SK-N-SH (cell line): ENCODE data around the gene DYRK4. TPM values are rescaled to one million over a fixed set of nuclear protein-coding genes. Genes with fewer than 3 reads are reported as not detected.
A peak's percentile ranks its signal among the peaks of the same experiment; 100 is the strongest.
"Not testable (repeated sequence)": the region's sequence is repeated elsewhere in the genome, so short reads cannot be mapped to it uniquely, and the experiment has no call there.

ENCODE experiments used
- CTCF ChIA-PET: fragments of 300-600, 350-600 bp; formaldehyde crosslinking; extraction: SDS; loops from one replicate; lab custom pipeline; 2021; lab: Yijun Ruan, JAX
- POLR2A ChIA-PET: fragments of 350-600 bp; sonication (Branson Sonifier 250); formaldehyde crosslinking; extraction: SDS; loops from one replicate; lab custom pipeline; 2020; ENCODE audit warnings: antibody characterized with exemption, inconsistent platforms; lab: Yijun Ruan, JAX
- DNase-seq: peaks from one replicate; pipeline ENCODE4 v3.0.0; 2012
- H2AFZ ChIP-seq: fragments of 200-600 bp; sonication (generic); 2 replicates; pipeline ENCODE4 v1.8.1; 2016; ENCODE audit warnings: antibody characterized with exemption, mild to moderate bottlenecking, low read depth
- H3F3A ChIP-seq: fragments of 200-600 bp; sonication (generic); replicated peaks from 2 replicates; pipeline ENCODE3; 2016; ENCODE audit warnings: antibody characterized with exemption, mild to moderate bottlenecking; ENCODE audit not compliant: insufficient read depth
- H3K27ac ChIP-seq, 2 experiments: fragments of 200-500 bp in 1 of 2; fragments of 200-600 bp in 1 of 2; sonication (Bioruptor generic) in 1 of 2; sonication (generic), shearing (Covaris generic) in 1 of 2; 2 replicates each; pipeline versions ENCODE4 v1.5.1 to v1.6.1; 2014 to 2016; ENCODE audit warnings: low read depth in 2 of 2, inconsistent platforms in 1 of 2, low read length in 1 of 2, mild to moderate bottlenecking in 1 of 2, mixed read lengths in 1 of 2
- H3K27me3 ChIP-seq: fragments of 200-600 bp; sonication (generic), shearing (Covaris generic); 2 replicates; pipeline ENCODE4 v1.6.1; 2016; ENCODE audit warnings: mixed run types; ENCODE audit not compliant: insufficient read depth
- H3K36me3 ChIP-seq, 2 experiments: fragments of 200-500 bp in 1 of 2; fragments of 200-600 bp in 1 of 2; sonication (Bioruptor generic) in 1 of 2; sonication (generic) in 1 of 2; replicated peaks in 1 of 2; 2 replicates each; pipeline versions ENCODE3 to v1.5.1; 2014 to 2016; ENCODE audit warnings: low read length in 1 of 2, mild to moderate bottlenecking in 1 of 2; ENCODE audit not compliant: insufficient read depth in 2 of 2, control insufficient read depth in 1 of 2
- H3K4me1 ChIP-seq, 2 experiments: fragments of 200-500 bp in 1 of 2; fragments of 200-600 bp in 1 of 2; sonication (Bioruptor generic) in 1 of 2; sonication (generic), shearing (Covaris generic) in 1 of 2; 2 replicates each; pipeline versions ENCODE4 v1.5.1 to v1.6.1; 2014 to 2016; ENCODE audit warnings: low read depth in 1 of 2, low read length in 1 of 2, mixed run types in 1 of 2; ENCODE audit not compliant: insufficient read depth in 2 of 2, control insufficient read depth in 1 of 2
- H3K4me2 ChIP-seq: fragments of 200-600 bp; sonication (generic), shearing (Covaris generic); 2 replicates; pipeline ENCODE4 v1.6.1; 2017; ENCODE audit warnings: mixed run types
- H3K4me3 ChIP-seq, 2 experiments: fragments of 200-500 bp in 1 of 2; fragments of 200-600 bp in 1 of 2; sonication (Bioruptor generic) in 1 of 2; sonication (generic), shearing (Covaris generic) in 1 of 2; 2 replicates each; pipeline versions ENCODE4 v1.5.1 to v1.8.1; 2014 to 2016; ENCODE audit warnings: low read depth in 2 of 2, inconsistent platforms in 1 of 2, low read length in 1 of 2, mild to moderate bottlenecking in 1 of 2, mixed read lengths in 1 of 2, moderate library complexity in 1 of 2
- H3K79me2 ChIP-seq: fragments of 200-600 bp; sonication (generic); 2 replicates; pipeline ENCODE4 v1.8.1; 2017; ENCODE audit warnings: mild to moderate bottlenecking; ENCODE audit not compliant: insufficient read depth
- H3K9ac ChIP-seq: fragments of 200-600 bp; sonication (generic); 2 replicates; pipeline ENCODE4 v1.6.1; 2017; ENCODE audit warnings: mixed run types
- H3K9me2 ChIP-seq: fragments of 200-600 bp; sonication (generic); 2 replicates; pipeline ENCODE4 v1.6.1; 2017; ENCODE audit warnings: mixed run types
- H3K9me3 ChIP-seq: fragments of 200-600 bp; sonication (generic); 2 replicates; pipeline ENCODE4 v1.6.1; 2017; ENCODE audit warnings: mixed run types, mild to moderate bottlenecking, moderate library complexity
- H4K20me1 ChIP-seq: fragments of 200-600 bp; sonication (generic); 2 replicates; pipeline ENCODE4 v1.6.1; 2017; ENCODE audit warnings: mild to moderate bottlenecking, mixed run types; ENCODE audit not compliant: insufficient read depth
- ELF1 ChIP-seq: IDR thresholded peaks from 2 replicates; pipeline ENCODE4 v1.4.0; 2012
- FOSL2 ChIP-seq: IDR thresholded peaks from 2 replicates; pipeline ENCODE4 v1.4.0; 2012; ENCODE audit warnings: low read depth, mild to moderate bottlenecking, moderate library complexity, borderline replicate concordance
- GATA2 ChIP-seq: sonication (generic); formaldehyde crosslinking; IDR thresholded peaks from 2 replicates; pipeline ENCODE4 v1.5.0; 2020; ENCODE audit warnings: mild to moderate bottlenecking, missing genetic modification reagents
- JUND ChIP-seq: IDR thresholded peaks from 2 replicates; pipeline ENCODE4 v1.4.0; 2012
- MXI1 ChIP-seq: IDR thresholded peaks from 2 replicates; pipeline ENCODE4 v1.6.1; 2012; ENCODE audit warnings: mild to moderate bottlenecking, low read depth, low read length, improper control_type of control experiment
- NFIC ChIP-seq: IDR thresholded peaks from 2 replicates; pipeline ENCODE4 v1.4.0; 2012; ENCODE audit warnings: borderline replicate concordance
- NRF1 ChIP-seq: IDR thresholded peaks from 2 replicates; pipeline ENCODE4 v1.6.1; 2012; ENCODE audit warnings: low read depth, mild to moderate bottlenecking, low read length
- RAD21 ChIP-seq: IDR thresholded peaks from 2 replicates; pipeline ENCODE4 v1.6.1; 2012; ENCODE audit warnings: mild to moderate bottlenecking, low read length
- RCOR1 ChIP-seq: fragments of 150-350 bp; IDR thresholded peaks from 2 replicates; pipeline ENCODE4 v1.6.1; 2017; ENCODE audit warnings: antibody characterized with exemption, low read length
- RXRA ChIP-seq: IDR thresholded peaks from 2 replicates; pipeline ENCODE4 v1.4.0; 2012; ENCODE audit warnings: low read depth, mild to moderate bottlenecking, borderline replicate concordance
- SIN3A ChIP-seq: IDR thresholded peaks from 2 replicates; pipeline ENCODE4 v1.6.1; 2012; ENCODE audit warnings: low read depth, mild to moderate bottlenecking, low read length, moderate library complexity, borderline replicate concordance
- YY1 ChIP-seq: IDR thresholded peaks from 2 replicates; pipeline ENCODE4 v1.4.0; 2012; ENCODE audit warnings: low read depth, mild to moderate bottlenecking
- WGBS: methylation state at CpG from one replicate; pipeline ENCODE4 v1.1.6; 2017; ENCODE audit warnings: low lambda C conversion rate; 5-methylcytosine and 5-hydroxymethylcytosine counted together
- polyA plus RNA-seq, 3 experiments: library from polyadenylated mRNA; depleted of rRNA; stranded (reverse); fragments of >200 nt; gene quantifications; 2 replicates each; pipeline ENCODE4 v1.2.3, GENCODE V29; 2012
- TF ChIP-seq, protein P1 (sequence below): IDR thresholded peaks from 2 replicates; pipeline ENCODE4 v1.6.1; 2012; ENCODE audit warnings: mild to moderate bottlenecking, low read depth, low read length, moderate library complexity
- TF ChIP-seq, protein P2 (sequence below): IDR thresholded peaks from 2 replicates; pipeline ENCODE4 v1.4.0; 2012; ENCODE audit warnings: low read depth, borderline replicate concordance
- TF ChIP-seq, protein P3 (sequence below): fragments of 150-350 bp; IDR thresholded peaks from 2 replicates; pipeline ENCODE4 v1.6.1; 2016; ENCODE audit warnings: mild to moderate bottlenecking, low read depth, low read length

The DYRK4 gene
- polyA plus RNA-seq, 1 of the 3 experiments (the other 2 are of a cell fraction): 38.6 TPM

DNA sequence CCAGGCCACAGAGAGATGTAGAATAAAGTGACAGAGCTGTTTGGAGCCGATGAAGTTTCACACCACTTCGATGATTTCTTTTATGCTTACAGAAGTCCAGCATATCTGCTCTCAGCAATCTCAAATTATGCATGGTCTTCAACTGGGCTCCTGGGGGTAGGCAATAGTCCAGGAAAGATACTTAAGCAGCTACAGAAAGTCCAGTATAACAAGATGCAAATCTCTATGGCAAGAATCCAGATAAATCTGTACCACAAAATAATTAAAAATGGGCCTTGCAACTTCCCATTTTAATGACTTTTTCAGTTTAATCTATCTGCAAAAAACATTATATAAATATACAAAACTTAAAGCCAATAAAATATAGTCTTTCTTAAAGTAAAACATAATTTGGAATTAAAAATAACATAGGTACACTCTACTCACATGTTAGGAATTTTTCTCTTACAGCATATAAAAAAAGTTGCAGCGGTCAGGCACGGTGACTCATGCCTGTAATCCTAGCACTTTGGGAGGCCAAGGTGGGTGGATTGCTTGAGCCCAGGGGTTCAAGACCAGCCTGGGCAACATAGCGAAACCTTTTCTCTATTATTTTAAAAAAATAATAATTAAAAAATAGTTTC is 43.8 kb upstream of the DYRK4 start:
- no peak for DNase-seq
- Histone ChIP-seq H3K9me2 (no peaks in the 10 kb centered on the region), H3K4me3 (no peak overlapping the region), H3K4me1 (peaks cover 0 to 5% of the 10 kb centered on the region in 2 experiments; a peak in 1 of 4 replicates), H3F3A (peaks cover 13% of the 10 kb centered on the region), H3K27ac (peak overlapping the region in 1 of 2 experiments; percentile 69; a peak in 3 of 4 replicates), H4K20me1 (peaks cover 4% of the 10 kb centered on the region; the same call in 1 of the 2 replicates), H3K27me3 (no peaks in the 10 kb centered on the region), H3K79me2 (no peaks in the 10 kb centered on the region), H3K36me3 (peaks cover 26 to 47% of the 10 kb centered on the region in 2 experiments), H3K4me2 (peak overlapping the region; percentile 22; the same call in 1 of the 2 replicates), H3K9ac (no peak overlapping the region), H3K9me3 (no peaks in the 10 kb centered on the region), H2AFZ (no peak overlapping the region)
- ChIA-PET CTCF (no interaction called here), POLR2A (no interaction called here)
- WGBS: 48% methylated on average over 5 of the region's 5 CpGs
- TF ChIP-seq SIN3A: no peak
- peak; percentile 69 for TF ChIP-seq JUND
- peak; percentile 30; the same call in 1 of the 2 replicates for TF ChIP-seq NFIC
- peak; percentile 81; the same call in 1 of the 2 replicates for TF ChIP-seq FOSL2

DNA sequence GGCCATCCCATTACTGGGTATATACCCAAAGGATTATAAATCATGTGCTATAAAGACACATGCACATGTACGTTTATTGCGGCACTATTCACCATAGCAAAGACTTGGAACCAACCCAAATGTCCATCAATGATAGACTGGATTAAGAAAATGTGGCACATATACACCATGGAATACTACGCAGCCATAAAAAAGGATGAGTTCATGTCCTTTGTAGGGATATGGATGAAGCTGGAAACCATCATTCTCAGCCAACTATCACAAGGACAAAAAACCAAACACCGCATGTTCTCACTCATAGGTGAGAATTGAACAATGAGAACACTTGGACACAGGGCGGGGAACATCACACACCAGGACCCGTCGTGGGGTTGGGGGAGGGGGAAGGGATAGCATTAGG is 38.6 kb upstream of the DYRK4 start:
- H4K20me1 ChIP-seq, POLR2A ChIA-PET, H3K9ac ChIP-seq, H3K79me2 ChIP-seq, H3K9me2 ChIP-seq, H2AFZ ChIP-seq, H3K9me3 ChIP-seq, H3K4me3 ChIP-seq, DNase-seq, H3K27me3 ChIP-seq, H3K4me2 ChIP-seq, H3K4me1 ChIP-seq, H3K27ac ChIP-seq: not testable (repeated sequence)
- 98% methylated on average over 7 of the region's 7 CpGs for WGBS
- CTCF ChIA-PET: interaction anchor here (1.0 to 6.2 kb wide), 4 partner anchors 108 to 247 kb away, joined by 3 to 55 read pairs (median 12); no protein-coding TSS in a partner anchor
- peaks cover 52 to 61% of the 10 kb centered on the region in 2 experiments for H3K36me3 ChIP-seq
- H3F3A ChIP-seq: peaks cover 24% of the 10 kb centered on the region

DNA sequence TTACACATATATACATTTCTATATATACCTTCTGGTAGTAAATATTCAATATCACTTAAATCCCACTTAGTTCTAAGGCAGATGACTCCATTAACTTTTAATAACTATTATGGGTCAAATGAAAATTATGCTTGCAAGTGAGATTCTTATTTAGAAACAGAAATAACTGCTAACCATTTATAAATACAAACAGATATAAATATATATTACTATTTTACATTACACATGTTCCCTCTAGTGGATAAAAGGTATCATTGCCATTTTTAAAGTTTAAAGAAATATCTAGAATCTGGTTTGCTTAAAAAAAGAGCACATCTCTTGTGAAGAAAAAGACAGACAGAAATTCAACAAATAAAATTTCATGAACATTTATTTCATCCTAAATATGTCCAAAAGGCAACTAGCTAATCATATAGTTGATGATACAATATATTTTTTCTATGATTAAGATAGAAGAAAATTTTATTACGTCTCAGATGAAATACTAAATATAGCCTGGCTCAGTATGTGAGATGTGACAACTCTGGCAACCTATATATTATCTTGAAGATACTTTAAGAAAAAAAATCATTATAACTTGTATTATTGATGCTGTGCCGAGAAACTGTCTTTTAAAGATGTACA is 35.0 kb upstream of the DYRK4 start:
- Histone ChIP-seq H3K27ac (no peak overlapping the region), H4K20me1 (no peaks in the 10 kb centered on the region), H3K4me1 (no peaks in the 10 kb centered on the region), H3K9me3 (no peaks in the 10 kb centered on the region), H2AFZ (no peak overlapping the region), H3K9me2 (no peaks in the 10 kb centered on the region), H3K27me3 (no peaks in the 10 kb centered on the region), H3F3A (peaks cover 26% of the 10 kb centered on the region), H3K36me3 (peaks cover 54 to 73% of the 10 kb centered on the region in 2 experiments), H3K9ac (no peak overlapping the region), H3K79me2 (no peaks in the 10 kb centered on the region), H3K4me2 (no peak overlapping the region), H3K4me3 (no peak overlapping the region)
- WGBS: 96% methylated on average over 2 of the region's 2 CpGs
- POLR2A ChIA-PET: no interaction called here
- CTCF ChIA-PET: interaction anchor here (0.6 to 6.2 kb wide), 20 partner anchors 11 to 583 kb away, joined by 3 to 55 read pairs (median 3); partner anchors contain the start of gene FGF23
- peak; percentile 7 for DNase-seq
- TF ChIP-seq, protein P1, sequence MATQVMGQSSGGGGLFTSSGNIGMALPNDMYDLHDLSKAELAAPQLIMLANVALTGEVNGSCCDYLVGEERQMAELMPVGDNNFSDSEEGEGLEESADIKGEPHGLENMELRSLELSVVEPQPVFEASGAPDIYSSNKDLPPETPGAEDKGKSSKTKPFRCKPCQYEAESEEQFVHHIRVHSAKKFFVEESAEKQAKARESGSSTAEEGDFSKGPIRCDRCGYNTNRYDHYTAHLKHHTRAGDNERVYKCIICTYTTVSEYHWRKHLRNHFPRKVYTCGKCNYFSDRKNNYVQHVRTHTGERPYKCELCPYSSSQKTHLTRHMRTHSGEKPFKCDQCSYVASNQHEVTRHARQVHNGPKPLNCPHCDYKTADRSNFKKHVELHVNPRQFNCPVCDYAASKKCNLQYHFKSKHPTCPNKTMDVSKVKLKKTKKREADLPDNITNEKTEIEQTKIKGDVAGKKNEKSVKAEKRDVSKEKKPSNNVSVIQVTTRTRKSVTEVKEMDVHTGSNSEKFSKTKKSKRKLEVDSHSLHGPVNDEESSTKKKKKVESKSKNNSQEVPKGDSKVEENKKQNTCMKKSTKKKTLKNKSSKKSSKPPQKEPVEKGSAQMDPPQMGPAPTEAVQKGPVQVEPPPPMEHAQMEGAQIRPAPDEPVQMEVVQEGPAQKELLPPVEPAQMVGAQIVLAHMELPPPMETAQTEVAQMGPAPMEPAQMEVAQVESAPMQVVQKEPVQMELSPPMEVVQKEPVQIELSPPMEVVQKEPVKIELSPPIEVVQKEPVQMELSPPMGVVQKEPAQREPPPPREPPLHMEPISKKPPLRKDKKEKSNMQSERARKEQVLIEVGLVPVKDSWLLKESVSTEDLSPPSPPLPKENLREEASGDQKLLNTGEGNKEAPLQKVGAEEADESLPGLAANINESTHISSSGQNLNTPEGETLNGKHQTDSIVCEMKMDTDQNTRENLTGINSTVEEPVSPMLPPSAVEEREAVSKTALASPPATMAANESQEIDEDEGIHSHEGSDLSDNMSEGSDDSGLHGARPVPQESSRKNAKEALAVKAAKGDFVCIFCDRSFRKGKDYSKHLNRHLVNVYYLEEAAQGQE: no peak
- TF ChIP-seq ELF1: no peak
- TF ChIP-seq JUND: no peak
- no peak for TF ChIP-seq NRF1
- no peak for TF ChIP-seq RCOR1
- no peak for TF ChIP-seq YY1
- peak; percentile 42 for TF ChIP-seq RAD21
- TF ChIP-seq GATA2 (CRISPR knock-in tag): no peak
- no peak for TF ChIP-seq MXI1
- TF ChIP-seq, protein P2, sequence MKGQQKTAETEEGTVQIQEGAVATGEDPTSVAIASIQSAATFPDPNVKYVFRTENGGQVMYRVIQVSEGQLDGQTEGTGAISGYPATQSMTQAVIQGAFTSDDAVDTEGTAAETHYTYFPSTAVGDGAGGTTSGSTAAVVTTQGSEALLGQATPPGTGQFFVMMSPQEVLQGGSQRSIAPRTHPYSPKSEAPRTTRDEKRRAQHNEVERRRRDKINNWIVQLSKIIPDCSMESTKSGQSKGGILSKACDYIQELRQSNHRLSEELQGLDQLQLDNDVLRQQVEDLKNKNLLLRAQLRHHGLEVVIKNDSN: no peak
- TF ChIP-seq RXRA: no peak
- TF ChIP-seq, protein P3, sequence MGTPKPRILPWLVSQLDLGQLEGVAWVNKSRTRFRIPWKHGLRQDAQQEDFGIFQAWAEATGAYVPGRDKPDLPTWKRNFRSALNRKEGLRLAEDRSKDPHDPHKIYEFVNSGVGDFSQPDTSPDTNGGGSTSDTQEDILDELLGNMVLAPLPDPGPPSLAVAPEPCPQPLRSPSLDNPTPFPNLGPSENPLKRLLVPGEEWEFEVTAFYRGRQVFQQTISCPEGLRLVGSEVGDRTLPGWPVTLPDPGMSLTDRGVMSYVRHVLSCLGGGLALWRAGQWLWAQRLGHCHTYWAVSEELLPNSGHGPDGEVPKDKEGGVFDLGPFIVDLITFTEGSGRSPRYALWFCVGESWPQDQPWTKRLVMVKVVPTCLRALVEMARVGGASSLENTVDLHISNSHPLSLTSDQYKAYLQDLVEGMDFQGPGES: no peak
